GM23248 (cell line): ENCODE data around the gene AP1B1. TPM values are rescaled to one million over a fixed set of nuclear protein-coding genes. Genes with fewer than 3 reads are reported as not detected.

Source experiments
- DNase-seq: peaks from one replicate; pipeline ENCODE4 v3.0.0-alpha.2; 2015
- H2AFZ ChIP-seq: fragments of 200-600 bp; sonication (generic); 2 replicates; pipeline ENCODE4 v1.6.1; 2016; ENCODE audit warnings: antibody characterized with exemption
- H3F3A ChIP-seq: fragments of 200-600 bp; sonication (generic); 2 replicates; pipeline ENCODE4 v1.6.1; 2016; ENCODE audit warnings: mild to moderate bottlenecking, antibody characterized with exemption, mixed run types; ENCODE audit not compliant: insufficient read depth
- H3K27ac ChIP-seq: fragments of 200-600 bp; sonication (generic); 2 replicates; pipeline ENCODE4 v1.5.1; 2016; ENCODE audit warnings: mild to moderate bottlenecking
- H3K27me3 ChIP-seq: fragments of 200-600 bp; sonication (generic); replicated peaks from 2 replicates; pipeline ENCODE4 v1.6.1; 2016; ENCODE audit warnings: mild to moderate bottlenecking; ENCODE audit not compliant: insufficient read depth
- H3K36me3 ChIP-seq: fragments of 200-600 bp; sonication (generic); 2 replicates; pipeline ENCODE4 v1.6.1; 2016; ENCODE audit warnings: low read depth, mild to moderate bottlenecking
- H3K4me1 ChIP-seq: fragments of 200-600 bp; sonication (generic); 2 replicates; pipeline ENCODE4 v1.6.1; 2016; ENCODE audit warnings: mild to moderate bottlenecking; ENCODE audit not compliant: insufficient read depth
- H3K4me2 ChIP-seq: fragments of 200-600 bp; sonication (generic); one replicate; pipeline ENCODE4 v1.6.1; 2016; ENCODE audit warnings: mild to moderate bottlenecking; ENCODE audit not compliant: unreplicated experiment
- H3K4me3 ChIP-seq: fragments of 200-600 bp; sonication (generic); 2 replicates; pipeline ENCODE4 v1.5.1; 2016; ENCODE audit warnings: mild to moderate bottlenecking
- H3K79me2 ChIP-seq: fragments of 200-600 bp; sonication (generic); 2 replicates; pipeline ENCODE4 v1.6.1; 2016; ENCODE audit warnings: mild to moderate bottlenecking; ENCODE audit not compliant: insufficient read depth
- H3K9ac ChIP-seq: fragments of 200-600 bp; sonication (generic); 2 replicates; pipeline ENCODE4 v1.6.1; 2016; ENCODE audit warnings: mild to moderate bottlenecking
- H3K9me2 ChIP-seq: fragments of 200-600 bp; sonication (generic); 2 replicates; pipeline ENCODE4 v1.6.1; 2016; ENCODE audit warnings: mixed run types, mild to moderate bottlenecking, moderate library complexity; ENCODE audit not compliant: insufficient read depth
- H3K9me3 ChIP-seq: fragments of 200-600 bp; sonication (generic); one replicate; pipeline ENCODE4 v1.6.1; 2017; ENCODE audit warnings: low read depth
- H4K20me1 ChIP-seq: fragments of 200-600 bp; sonication (generic); 2 replicates; pipeline ENCODE4 v1.6.0; 2016; ENCODE audit not compliant: insufficient read depth
- EZH2 ChIP-seq: fragments of 200-600 bp; sonication (generic); IDR thresholded peaks from 2 replicates; pipeline ENCODE4 v1.6.1; 2018; ENCODE audit warnings: antibody characterized with exemption, mild to moderate bottlenecking; ENCODE audit not compliant: insufficient read depth, poor library complexity, severe bottlenecking
- EZH2phosphoT487 ChIP-seq: fragments of 200-600 bp; sonication (generic); IDR thresholded peaks from 2 replicates; pipeline ENCODE4 v1.6.1; 2018; ENCODE audit warnings: antibody characterized with exemption, moderate library complexity, mild to moderate bottlenecking, low read depth; ENCODE audit not compliant: insufficient read depth
- WGBS, 2 experiments: methylation state at CpG; one replicate each; pipeline ENCODE4 v1.1.6; 2015 to 2017; ENCODE audit warnings: low lambda C conversion rate in 2 of 2, low coverage in 1 of 2; ENCODE audit errors: missing lambda C conversion rate in 2 of 2; 5-methylcytosine and 5-hydroxymethylcytosine counted together
- in situ Hi-C: fragments of 300-500 bp; cut with MboI; formaldehyde crosslinking; loops from 2 replicates; pipeline ENCODE4 v1.15.0; 2020
- polyA plus RNA-seq: library from polyadenylated mRNA; unstranded; fragments of >200 nt; fragmentation: Nextera tagmentation; extraction: Ambion mirVana; gene quantifications from 2 replicates; pipeline ENCODE4 v1.2.1, GENCODE V29; 2016
- total RNA-seq: library from RNA; depleted of rRNA; stranded (reverse); fragments of >200 nt; shearing (Covaris generic); gene quantifications from 2 replicates; pipeline ENCODE4 v1.2.3, GENCODE V29; 2014

AP1B1 gene
- total and polyA plus RNA-seq, 2 experiments from 2014 or later: 41.7 to 49.8 TPM

DNA sequence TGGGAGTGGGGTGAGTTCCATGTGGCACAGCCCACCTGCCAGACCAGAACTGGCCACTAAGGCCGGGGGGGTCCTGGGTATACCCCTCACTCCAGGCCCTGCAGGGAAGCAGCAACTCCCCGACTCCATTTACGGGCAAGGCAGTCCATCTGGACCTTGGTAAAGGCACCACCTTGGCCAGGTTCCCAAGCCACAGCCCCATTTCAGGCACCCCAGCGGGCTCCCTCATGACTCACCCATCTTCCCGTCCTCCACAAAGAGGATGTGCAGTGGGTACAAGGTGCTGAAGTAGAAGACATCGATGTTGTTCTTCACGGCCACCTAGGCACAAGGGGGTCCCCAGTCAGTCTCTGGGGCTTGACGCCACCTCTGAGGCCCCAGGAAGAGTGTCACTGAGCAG lies 57.2 kb downstream of the AP1B1 start:
- H3K4me2 ChIP-seq: no peak overlapping the region
- TF ChIP-seq EZH2 (no peak), EZH2phosphoT487 (no peak)
- no peak overlapping the region for H2AFZ ChIP-seq
- DNase-seq: no peak
- 80 to 89% methylated on average over 8 of the region's 8 CpGs for WGBS, 2 experiments
- H3K9me2 ChIP-seq: no peaks in the 10 kb centered on the region
- H3K36me3 ChIP-seq: no peaks in the 10 kb centered on the region; the same call in 1 of the 2 replicates
- H3K27me3 ChIP-seq: no peaks in the 10 kb centered on the region
- H3K4me1 ChIP-seq: no peaks in the 10 kb centered on the region
- no peaks in the 10 kb centered on the region for H4K20me1 ChIP-seq
- H3K4me3 ChIP-seq: no peak overlapping the region
- H3K27ac ChIP-seq: no peak overlapping the region
- no peak overlapping the region for H3K9ac ChIP-seq
- in situ Hi-C loops: no loop called here
- no peaks in the 10 kb centered on the region for H3F3A ChIP-seq
- no peaks in the 10 kb centered on the region for H3K79me2 ChIP-seq
- H3K9me3 ChIP-seq: no peaks in the 10 kb centered on the region

- no peak overlapping the region for H3K9ac ChIP-seq
- in situ Hi-C loops: no loop called here
- no peaks in the 10 kb centered on the region; the same call in 1 of the 2 replicates for H3K36me3 ChIP-seq
- no peak overlapping the region for H3K4me2 ChIP-seq
- H3K9me3 ChIP-seq: no peaks in the 10 kb centered on the region
- no peaks in the 10 kb centered on the region for H4K20me1 ChIP-seq
- no peaks in the 10 kb centered on the region for H3F3A ChIP-seq
- TF ChIP-seq EZH2 (no peak), EZH2phosphoT487 (no peak)
- H3K27me3 ChIP-seq: no peaks in the 10 kb centered on the region
- H3K9me2 ChIP-seq: no peaks in the 10 kb centered on the region
- WGBS, 2 experiments: 66% methylated on average over 9 of the region's 9 CpGs
- H3K4me3 ChIP-seq: no peak overlapping the region
- no peak overlapping the region for H2AFZ ChIP-seq
- no peaks in the 10 kb centered on the region for H3K4me1 ChIP-seq
- H3K79me2 ChIP-seq: no peaks in the 10 kb centered on the region
- no peak overlapping the region for H3K27ac ChIP-seq
- DNase-seq: no peak
Observed at GRCh38 chr22:29330753-29331152, 57.6 kb downstream of the AP1B1 start.

DNA sequence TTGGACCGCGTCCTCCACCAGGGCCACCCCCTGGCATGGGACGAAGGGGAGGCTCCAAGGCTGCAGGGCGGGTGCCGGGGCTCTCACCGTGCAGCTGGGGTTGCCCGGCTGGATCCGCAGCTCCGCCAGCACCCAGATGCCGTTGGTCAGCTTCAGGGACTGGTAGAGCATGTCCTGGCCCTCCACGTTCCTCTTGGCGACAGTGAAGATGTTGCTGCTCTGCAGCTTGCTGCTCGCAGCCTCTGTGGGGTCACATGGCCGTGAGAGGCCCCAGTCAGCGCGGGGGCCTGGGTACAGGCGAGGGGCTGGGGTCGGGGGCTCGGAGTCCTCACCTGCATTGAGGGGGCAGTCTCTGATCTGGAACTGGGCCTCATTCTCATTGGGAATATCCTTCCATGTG lies 58.1 kb downstream of the AP1B1 start:
- in situ Hi-C loops: no loop called here
- Histone ChIP-seq H3K36me3 (no peaks in the 10 kb centered on the region; the same call in 1 of the 2 replicates), H4K20me1 (no peaks in the 10 kb centered on the region), H3K9me3 (no peaks in the 10 kb centered on the region), H3K9me2 (no peaks in the 10 kb centered on the region), H3K79me2 (no peaks in the 10 kb centered on the region), H2AFZ (no peak overlapping the region), H3K4me2 (no peak overlapping the region), H3K27ac (no peak overlapping the region), H3K27me3 (no peaks in the 10 kb centered on the region), H3K4me3 (no peak overlapping the region), H3K9ac (no peak overlapping the region), H3K4me1 (no peaks in the 10 kb centered on the region), H3F3A (no peaks in the 10 kb centered on the region)
- DNase-seq: no peak
- TF ChIP-seq EZH2phosphoT487 (no peak), EZH2 (no peak)
- 90 to 91% methylated on average over 19 of the region's 19 CpGs for WGBS, 2 experiments

GRCh38 chr22:29329581-29329980 lies 58.8 kb downstream of the AP1B1 start:
- Histone ChIP-seq H3K27me3 (no peaks in the 10 kb centered on the region), H2AFZ (no peak overlapping the region), H4K20me1 (no peaks in the 10 kb centered on the region), H3K4me2 (no peak overlapping the region), H3K9ac (no peak overlapping the region), H3F3A (no peaks in the 10 kb centered on the region), H3K27ac (no peak overlapping the region), H3K9me3 (no peaks in the 10 kb centered on the region), H3K79me2 (no peaks in the 10 kb centered on the region), H3K9me2 (no peaks in the 10 kb centered on the region), H3K36me3 (no peaks in the 10 kb centered on the region; the same call in 1 of the 2 replicates), H3K4me3 (no peak overlapping the region), H3K4me1 (no peaks in the 10 kb centered on the region)
- DNase-seq: no peak
- no peak for TF ChIP-seq EZH2phosphoT487
- no peak for TF ChIP-seq EZH2
- in situ Hi-C loops: no loop called here
- 91 to 93% methylated on average over 11 of the region's 11 CpGs for WGBS, 2 experiments
